ENCODE data around the gene AP5M1.
A peak's percentile ranks its signal among the peaks of the same experiment; 100 is the strongest.

The AP5M1 gene

DNA sequence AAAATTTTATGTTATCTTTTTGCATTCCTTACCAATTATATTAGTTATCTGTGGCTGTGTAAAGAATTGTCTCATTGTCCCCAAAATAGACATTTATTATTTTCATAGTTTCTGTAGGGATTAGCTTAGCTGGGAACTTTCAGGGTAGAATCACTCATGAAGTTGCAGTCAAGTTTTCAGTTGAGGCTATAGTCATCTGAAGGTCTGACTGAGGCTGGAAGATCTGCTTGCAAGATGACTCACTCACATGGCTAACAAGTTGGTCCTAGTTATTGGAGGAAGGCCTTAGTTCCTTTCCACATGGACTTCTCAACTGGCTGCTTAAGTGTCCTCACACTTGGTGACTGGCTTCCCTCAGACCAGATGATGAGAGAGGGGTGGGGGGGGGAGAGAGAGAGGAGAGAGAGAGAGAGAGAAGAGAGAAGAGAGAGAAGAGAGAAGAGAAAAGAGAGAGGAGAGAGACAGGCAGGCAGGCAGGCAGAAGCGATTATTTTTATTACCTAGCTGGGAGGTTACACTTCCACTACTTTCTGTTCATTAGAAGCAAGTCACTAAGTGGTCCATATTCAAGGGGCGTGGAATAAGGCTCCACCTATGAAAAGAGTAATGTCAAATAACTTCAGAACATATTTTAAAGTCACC lies 6.4 kb downstream of the AP5M1 start:
- TF ChIP-seq, protein P1, sequence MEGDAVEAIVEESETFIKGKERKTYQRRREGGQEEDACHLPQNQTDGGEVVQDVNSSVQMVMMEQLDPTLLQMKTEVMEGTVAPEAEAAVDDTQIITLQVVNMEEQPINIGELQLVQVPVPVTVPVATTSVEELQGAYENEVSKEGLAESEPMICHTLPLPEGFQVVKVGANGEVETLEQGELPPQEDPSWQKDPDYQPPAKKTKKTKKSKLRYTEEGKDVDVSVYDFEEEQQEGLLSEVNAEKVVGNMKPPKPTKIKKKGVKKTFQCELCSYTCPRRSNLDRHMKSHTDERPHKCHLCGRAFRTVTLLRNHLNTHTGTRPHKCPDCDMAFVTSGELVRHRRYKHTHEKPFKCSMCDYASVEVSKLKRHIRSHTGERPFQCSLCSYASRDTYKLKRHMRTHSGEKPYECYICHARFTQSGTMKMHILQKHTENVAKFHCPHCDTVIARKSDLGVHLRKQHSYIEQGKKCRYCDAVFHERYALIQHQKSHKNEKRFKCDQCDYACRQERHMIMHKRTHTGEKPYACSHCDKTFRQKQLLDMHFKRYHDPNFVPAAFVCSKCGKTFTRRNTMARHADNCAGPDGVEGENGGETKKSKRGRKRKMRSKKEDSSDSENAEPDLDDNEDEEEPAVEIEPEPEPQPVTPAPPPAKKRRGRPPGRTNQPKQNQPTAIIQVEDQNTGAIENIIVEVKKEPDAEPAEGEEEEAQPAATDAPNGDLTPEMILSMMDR (IDR thresholded peaks at IDR 0.05): no peak

DNA sequence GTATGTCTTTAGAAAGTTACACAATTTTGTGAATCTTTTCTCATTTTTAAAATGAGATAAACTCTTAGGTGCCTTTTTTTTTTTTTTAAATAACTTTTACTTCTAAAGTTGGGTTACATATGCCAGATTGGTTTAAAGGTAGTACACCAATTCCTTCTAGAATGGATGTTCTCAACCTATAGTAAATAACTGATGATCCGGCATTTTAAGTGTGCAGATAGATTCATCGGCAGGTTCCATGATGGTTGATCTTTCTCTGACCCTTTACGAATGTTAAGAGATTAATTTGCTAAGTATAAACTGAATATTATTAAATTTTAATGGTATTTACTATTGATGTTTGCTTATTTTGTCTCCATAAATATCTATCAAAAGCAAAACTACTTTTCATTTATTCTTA lies 8.3 kb downstream of the AP5M1 start:
- TF ChIP-seq, protein P1 (IDR thresholded peaks at IDR 0.05): no peak

DNA sequence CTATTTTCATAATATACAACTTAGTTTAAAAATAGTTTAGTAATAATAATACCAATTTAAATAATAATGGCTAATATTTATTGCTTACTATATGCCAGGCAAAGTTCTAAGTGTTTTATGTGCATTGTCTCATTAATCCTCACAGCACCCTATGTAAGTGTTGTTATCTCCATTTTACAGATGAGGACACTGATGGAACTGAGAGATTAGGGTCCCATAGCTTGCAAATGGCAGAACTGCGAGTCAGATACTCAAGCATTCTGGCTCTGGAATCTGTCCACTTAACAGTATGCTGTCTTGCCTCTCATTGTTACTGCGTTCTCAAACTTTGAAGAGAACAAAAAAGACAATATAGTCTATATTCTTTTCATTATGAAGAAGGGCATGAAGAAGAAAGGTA lies 19.0 kb downstream of the AP5M1 start:
- TF ChIP-seq, protein P1 (IDR thresholded peaks at IDR 0.05): no peak

DNA sequence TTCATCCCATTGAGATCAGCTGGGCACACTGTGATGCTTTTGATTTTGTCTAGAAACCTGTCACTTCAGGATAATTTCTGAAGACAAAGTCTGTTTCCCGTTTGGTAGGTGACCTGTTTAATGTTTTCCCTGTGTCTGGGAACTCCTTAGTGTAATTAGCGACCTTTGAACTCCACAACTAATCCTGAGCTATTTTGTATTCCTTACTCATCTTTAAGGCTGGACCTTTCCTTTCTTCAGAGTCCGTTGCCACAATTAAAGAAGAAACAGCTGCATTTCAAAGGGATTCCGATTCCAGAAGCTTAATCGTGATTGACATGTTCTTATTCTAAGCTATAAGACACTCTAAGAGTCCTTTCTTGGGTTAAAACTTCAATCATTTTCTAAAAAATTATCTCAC lies 22.0 kb downstream of the AP5M1 start:
- TF ChIP-seq, protein P1 (IDR thresholded peaks at IDR 0.05): no peak

DNA sequence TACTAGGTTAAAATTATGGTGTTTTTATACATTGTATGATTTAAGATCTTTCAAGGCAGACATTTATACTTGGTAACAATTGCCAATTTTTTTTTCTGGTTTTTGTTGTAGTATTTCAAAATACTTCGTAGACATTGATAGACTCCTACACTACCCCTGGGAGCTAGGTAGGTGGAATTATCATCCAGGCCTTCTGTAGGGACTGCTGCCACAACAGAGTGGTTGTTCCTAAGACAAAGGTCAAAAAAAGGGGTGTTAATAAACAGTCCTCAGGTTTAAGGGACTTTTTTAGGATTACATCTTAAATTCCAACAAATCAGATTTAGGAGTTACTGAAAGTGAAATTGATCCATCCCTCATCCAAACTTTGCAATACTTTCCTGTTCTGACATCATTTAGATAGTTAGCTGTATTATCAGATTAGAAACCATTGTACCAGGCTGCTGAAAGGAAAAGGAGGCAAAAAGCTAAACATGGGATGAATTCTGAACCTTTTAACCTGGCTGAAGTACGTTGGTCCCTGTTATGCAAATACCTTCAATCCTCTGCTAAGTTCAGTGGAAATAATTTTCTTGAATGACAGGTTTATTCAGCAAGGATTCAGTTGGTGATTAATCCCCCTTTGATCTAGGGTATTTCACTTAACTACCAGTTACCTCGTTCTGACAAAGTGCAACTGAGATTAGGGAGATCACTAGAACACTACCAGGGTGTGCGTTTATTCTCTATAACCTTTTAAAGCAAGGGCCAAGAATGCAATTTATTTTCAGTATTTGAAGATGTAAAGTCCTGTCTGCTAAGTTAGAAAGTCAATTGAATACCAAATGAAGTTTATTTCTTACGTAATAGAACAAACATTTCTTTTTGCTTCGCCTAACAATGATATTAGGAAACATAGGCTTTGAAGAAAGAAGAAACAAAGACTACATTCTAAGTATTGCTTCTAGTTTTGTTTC lies 23.2 kb downstream of the AP5M1 start:
- TF ChIP-seq, protein P1 (IDR thresholded peaks at IDR 0.05): no peak

DNA sequence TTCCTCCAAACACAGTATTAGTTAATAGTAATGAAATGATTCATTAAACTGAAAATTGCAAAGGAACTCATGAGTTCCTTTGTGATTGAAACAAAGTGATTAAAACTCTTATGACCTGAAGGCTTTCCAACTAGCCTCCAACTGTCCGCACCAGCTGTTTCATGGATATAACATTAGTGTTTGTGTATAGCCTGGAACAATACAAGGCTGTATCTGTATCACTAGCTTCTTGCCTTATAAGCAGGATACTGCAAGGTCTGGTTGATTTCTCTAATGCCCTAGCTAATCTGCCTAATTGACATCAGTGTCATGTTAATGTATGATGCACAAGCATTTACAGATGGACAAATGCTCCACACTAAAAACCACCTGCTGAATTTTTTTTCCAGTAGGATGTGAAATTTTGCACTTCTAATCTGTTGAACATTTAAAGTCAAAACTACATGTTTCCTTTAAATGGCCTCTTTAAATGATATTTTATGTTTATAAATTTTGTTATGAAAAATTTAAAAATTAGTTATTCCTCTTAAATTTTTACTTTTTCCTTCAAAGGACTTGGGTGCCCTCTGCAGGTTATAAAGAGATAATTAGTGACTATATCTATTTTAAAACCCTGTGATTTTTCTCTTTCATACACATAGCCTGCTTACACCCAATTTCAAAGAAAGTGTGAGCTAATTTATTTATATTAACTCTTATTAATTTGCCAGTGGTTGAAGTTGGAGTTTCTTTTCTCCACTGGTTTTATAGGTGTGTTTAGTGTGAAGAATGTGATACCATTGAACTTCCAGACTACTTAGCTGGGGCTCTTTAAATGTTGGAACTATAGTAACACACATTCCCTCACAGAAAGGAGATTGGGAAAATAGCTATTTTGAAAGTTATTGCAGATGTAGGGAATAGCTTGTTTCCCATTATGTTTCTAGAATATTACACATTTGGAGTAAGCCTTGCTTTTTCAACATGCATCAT lies 25.4 kb downstream of the AP5M1 start:
- TF ChIP-seq, protein P1 (IDR thresholded peaks at IDR 0.05): peak; percentile 45

DNA sequence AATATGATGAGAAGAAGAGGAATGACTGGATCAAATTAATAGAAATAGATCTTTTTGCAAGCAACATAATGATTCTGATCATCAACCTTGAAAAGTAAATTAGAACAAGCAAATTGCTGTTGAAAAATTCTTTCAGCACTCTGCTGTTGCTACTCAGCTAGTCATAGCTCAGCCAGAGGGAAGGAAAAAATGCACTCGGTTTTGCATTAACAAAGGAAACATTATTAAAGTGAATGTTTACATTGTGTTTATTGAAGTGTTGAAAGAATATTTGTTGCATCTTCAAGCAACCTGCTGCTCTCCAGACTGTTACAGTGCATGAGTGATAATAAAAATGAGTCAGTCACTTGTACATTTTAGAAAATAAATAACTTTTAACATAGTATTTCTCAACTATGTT lies 26.5 kb downstream of the AP5M1 start:
- TF ChIP-seq, protein P1 (IDR thresholded peaks at IDR 0.05): no peak
